SH-SY5Y (cell line): ENCODE measurements around the gene NKAIN4.

Experiments
- GATA2 ChIP-seq: IDR thresholded peaks from 2 replicates; pipeline ENCODE4 v1.6.1; 2011; ENCODE audit warnings: mild to moderate bottlenecking, low read depth, low read length
- GATA3 ChIP-seq: IDR thresholded peaks from 2 replicates; pipeline ENCODE4 v1.6.1; 2011; ENCODE audit warnings: low read depth, mild to moderate bottlenecking, low read length, moderate library complexity

DNA sequence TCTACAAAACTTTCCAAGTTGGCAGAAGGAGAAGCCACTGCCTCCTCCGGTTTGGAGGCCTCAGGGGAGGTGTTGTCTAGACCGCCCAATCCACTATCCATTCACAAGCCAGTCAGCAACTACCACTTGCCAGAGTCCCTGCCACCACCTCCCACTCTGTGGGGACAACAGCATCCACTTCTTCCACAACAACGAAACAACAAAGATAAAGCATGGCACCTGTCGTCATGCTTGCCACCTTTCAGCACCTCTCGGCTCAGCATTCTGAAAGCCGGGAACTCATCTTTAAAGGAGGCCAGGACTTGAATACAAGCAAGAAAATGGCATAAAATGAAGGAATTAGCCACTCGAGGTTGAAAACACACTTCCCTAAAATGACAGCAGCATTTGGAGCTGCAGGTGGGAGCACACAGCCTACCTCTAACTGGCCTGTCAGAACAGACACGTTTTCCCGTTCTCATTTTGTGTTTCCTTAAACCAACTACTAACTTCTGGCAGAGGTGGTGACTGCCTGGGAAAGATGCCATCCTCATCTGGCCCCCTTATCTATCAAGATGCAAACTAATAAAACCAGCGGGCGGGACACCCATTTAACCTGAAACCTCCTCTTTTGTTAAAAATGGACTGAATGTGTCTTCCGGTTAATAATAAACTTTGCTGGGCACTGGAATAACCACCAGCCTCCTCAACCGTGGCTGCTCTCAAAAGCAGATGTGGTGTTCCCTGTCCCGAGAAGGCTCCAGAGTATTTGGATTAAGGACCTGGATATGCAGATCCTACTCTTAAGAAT is 60.1 kb downstream of the NKAIN4 start:
- no peak for TF ChIP-seq GATA2
- no peak for TF ChIP-seq GATA3
